GM11168 (cell line): ENCODE data around the gene BACE1.
"Not testable (repeated sequence)": the region's sequence is repeated elsewhere in the genome, so short reads cannot be mapped to it uniquely, and the experiment has no call there.

ENCODE experiments used
- in situ Hi-C: fragments of 300-500 bp; cut with MboI; formaldehyde crosslinking; loops from one replicate; pipeline ENCODE4 v1.12.0; 2022; ENCODE audit warnings: low sequenced_read_pairs; ENCODE audit not compliant: unreplicated experiment

BACE1 gene

DNA sequence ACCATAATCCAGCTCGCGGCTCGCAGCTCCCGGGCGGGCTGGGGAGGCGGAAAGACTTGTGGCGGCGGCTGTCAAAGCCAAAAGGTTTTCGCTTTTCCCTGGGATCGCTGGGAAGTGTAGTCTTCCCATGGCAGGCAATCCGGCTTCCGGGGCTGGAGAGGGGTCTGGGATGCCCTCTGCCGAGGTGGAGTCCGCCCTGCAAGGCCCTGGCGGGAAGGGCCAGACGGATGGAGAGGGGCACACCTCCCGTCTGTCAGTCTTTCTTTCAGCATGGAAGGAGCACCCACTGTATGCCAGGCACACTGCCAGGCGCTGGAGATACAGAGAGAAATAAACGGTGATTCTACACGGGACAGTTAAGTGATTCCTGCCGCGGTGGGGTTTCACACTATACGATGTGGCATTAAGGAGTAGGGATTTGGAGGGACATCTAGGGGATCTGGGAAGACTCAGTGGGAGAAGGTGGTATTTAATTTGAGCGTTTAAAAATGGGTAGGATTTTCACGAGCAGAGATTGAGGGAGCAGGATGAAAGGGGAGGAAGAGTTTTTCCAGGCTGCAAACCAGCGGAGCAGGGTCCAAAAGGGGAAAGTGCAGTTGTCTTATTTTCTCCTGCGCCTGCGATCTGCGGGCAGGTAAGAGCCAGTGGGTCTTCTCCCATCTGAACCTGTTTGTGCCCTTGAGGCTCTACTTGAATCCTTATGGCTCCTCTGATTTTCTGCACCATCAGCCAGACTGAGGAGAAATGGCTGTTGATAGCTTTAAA lies at the start of gene BACE1:
Gene BACE1 (minus strand): TSS at position 60 of the 765 bp plus-strand sequence. CDS start 461 bp downstream, outside the sequence.
- in situ Hi-C loops: loop anchor here (5.0 kb wide), 1 partner anchor 34 kb away; no protein-coding TSS in a partner anchor

DNA sequence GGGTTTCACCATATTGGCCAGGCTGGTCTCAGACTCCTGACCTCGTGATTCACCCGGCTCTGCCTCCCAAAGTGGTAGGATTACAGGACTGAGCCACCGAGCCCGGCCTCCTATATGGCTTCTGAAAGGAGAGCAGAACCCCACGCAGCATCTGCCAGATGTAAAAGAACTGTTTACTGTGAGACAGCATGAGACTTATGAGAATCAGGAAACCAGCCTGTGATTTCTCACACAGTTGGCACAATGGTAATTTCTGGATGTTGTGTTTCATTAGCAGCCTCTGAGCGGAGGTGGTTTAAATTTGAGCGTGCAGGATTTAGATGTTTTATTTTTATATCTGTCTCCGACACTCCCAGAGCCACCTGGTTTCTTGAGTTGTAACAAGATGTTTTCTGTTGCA lies 45.4 kb upstream of the BACE1 start:
- in situ Hi-C loops: no loop called here

GRCh38 chr11:117356126-117356890 lies 40.3 kb upstream of the BACE1 start:
- in situ Hi-C loops: no loop called here

- in situ Hi-C loops: no loop called here
Measured at GRCh38 chr11:117354550-117354949, 38.5 kb upstream of the BACE1 start.

- in situ Hi-C loops: no loop called here
Measured at GRCh38 chr11:117345039-117345438, 29.0 kb upstream of the BACE1 start.

- in situ Hi-C loops: no loop called here
Measured at GRCh38 chr11:117337076-117337475, 21.0 kb upstream of the BACE1 start.

GRCh38 chr11:117335399-117335798 lies 19.3 kb upstream of the BACE1 start:
- in situ Hi-C loops: no loop called here

DNA sequence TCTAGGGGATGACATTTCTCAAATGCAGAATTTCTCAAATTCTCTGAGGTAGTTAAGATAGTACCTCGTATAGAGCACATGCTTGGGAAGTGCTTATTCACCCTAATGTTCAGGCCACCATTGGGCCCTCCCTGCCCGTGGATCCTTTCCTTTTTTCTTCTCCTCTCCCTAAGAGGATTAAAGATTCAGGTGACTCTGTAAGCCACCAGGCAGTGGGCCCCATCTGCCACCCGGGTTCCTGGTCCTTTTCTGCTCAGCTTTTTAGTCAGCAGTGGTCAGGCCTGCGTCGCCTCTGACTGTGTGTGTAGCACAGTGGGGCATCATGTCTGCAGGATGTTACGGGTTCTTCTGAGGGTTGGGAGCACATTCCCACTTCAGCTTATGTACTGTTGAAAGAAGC lies 18.8 kb upstream of the BACE1 start:
- in situ Hi-C loops: no loop called here

GRCh38 chr11:117333917-117334316 lies 17.9 kb upstream of the BACE1 start:
- in situ Hi-C loops: no loop called here

DNA sequence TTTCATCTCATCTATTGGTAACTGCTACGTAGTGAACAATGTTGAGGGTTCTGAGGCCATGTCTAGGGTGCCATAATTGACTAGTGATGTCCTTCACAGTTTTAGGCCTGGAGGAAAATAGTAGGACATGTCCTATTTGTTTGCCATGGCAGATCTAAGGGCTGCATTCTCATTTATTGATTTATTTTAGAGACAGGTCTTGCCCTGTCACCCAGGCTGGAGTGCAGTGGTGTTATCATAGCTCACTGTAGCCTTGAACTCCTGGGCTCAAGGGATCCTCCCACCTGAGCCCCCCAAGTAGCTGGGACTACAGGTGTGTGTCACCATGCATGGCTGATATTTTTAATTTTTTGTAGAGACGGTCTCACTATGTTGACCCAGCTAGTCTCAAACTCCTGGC lies 16.8 kb upstream of the BACE1 start:
- in situ Hi-C loops: no loop called here

DNA sequence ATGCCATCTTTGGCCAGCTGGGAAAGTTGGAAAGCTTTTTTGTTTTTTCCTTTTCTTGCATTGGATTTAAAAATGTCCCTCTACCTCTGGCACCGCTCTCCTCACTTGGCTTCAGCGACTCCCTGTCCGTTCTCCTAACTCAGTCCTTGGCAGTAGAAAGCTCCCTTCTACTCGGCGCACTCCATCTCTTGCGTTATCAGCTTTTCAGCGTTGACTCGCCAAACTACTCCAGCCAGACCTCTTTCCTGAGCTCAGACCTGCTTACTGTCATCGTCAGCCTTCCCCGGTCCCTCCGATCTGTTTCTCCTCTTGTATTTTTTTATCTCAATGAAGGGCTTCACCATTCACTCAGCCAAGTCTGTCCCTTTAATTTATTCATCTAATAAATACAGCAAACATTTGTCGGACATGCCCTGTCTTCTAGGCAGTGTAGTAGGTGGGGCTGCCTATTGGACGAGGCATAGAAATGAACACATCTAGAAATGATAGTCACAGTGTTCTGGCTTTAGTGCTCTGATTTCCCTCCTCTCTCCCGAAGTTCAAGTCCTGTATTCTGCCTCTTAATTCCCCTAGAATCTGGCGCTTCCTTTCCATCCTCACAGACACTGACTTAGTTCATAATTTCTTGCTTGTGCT lies 12.4 kb upstream of the BACE1 start:
- in situ Hi-C loops: no loop called here

GRCh38 chr11:117327567-117328374 lies 11.7 kb upstream of the BACE1 start, which contains the start of gene CEP164:
Gene CEP164, plus strand, starts transcription at chr11:117327854. Its CDS starts 10,733 bp downstream, at chr11:117338587.
- in situ Hi-C loops: no loop called here

- in situ Hi-C loops: not testable (repeated sequence)
Measured at GRCh38 chr11:117327255-117327566, 11.2 kb upstream of the BACE1 start.

DNA sequence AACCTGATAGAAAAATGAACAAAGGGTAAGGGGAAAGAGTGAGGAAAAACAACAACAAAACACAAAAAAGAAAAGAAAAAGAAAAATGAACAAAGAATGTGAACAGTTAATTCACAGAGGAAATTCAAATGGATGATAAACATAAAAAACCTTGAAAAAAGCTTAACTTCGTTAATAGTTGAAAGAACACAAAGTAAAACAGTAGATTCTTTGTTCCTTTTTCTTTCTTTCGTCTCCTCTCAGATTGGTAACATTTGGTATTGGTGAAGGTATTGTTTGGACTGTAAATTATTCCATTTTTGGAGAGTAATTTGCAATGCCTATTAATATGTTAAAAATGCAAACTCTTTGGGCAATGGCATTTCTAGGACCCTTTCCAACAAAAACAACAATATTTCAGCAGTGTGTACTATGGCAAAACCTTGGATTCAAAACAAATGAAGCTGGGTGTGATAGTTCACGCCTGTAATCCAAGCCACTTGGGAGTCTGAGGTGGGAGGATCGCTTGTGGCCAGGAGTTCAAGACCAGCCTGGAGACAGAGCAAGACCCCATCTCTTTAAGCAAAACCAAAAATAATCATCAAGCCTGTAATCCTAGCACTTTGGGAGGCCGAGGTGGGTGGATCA lies 3.3 kb upstream of the BACE1 start:
- in situ Hi-C loops: loop anchor here (5.0 kb wide), 1 partner anchor 37 kb away; no protein-coding TSS in a partner anchor

DNA sequence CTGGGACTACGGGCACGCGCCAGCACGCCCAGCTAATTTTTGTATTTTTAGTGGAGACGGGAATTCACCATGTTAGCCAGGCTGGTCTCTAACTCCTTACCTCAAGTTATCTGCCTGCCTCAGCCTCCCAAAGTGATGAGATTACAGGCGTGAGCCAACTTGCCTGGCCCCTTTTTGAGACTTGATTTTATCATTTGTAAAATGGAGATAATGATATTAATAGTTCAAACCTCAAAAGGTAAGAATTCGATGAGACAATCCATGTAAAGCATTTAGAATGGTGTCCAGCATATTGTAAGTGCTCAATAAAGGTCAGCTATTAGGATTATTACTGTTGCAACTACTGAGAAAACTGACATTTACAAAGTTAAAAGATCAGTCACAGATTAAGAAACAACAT lies 2.7 kb upstream of the BACE1 start:
- in situ Hi-C loops: loop anchor here (5.0 kb wide), 1 partner anchor 36 kb away; no protein-coding TSS in a partner anchor

DNA sequence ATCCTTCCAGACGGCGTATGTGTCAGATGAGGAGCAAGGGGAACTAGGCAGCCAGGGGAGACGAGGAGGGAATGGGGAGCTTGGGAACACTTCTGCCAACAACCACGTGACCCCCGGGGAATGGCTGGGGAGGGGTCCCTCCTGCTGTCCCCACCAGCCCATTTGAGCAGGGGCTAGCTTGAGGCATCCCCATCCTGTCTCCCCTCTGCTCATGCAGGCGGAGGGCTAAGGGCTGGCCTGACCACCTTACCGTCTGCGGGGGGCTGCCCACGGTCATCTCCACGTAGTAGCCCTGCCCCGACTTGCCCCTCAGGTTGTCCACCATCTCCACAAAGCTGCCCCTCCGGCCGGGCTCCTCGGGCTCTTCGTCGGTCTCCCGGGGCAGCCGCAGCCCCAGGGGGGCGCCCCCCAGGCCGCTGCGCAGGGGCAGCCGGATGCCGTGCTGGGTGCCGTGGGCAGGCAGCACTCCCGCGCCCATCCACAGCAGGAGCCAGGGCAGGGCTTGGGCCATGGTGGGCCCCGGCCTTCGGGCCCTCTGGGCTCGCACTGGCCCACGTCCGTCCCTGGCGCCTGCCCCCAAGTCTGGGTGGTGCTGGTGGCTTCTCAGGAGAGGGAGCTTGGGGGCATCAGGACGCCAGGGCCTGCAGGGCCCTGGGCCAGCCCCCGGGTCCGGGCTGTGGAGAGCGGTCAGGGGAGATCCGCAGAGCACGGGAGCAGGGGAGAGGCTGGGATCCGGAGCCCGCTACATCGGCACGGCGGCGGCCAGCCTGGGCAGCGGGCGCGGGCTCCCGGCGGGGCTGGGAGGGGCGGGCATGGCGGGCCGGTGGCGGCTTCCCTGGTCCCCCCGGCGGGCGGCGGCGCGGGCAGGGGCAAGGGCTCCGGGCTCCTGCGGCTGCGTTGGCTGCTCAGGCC lies 515 bp downstream of the BACE1 start:
- in situ Hi-C loops: loop anchor here (5.0 kb wide), 1 partner anchor 33 kb away; no protein-coding TSS in a partner anchor

DNA sequence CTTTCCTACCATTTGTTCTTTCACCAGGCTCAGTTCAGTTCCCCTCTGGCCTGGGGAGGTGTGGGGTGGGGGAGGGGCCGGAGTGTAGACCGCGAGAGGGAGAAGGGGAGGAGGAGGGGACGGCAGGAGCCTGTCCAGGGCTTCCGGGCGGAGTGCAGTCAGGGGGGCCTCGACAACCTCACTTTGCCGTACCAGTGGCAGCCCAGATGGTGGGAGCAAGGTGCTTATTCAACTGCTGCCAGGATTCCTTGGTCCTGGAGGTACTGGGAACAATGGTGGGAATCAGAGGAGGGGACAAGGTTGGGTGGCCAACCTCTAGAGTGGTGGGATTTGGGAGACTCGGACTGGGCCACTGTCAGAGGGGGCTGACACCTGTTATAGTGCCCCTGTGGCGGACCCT lies 1.2 kb downstream of the BACE1 start:
- in situ Hi-C loops: loop anchor here (5.0 kb wide), 1 partner anchor 33 kb away; no protein-coding TSS in a partner anchor
